OCI-LY7 (cell line): Measurements from ENCODE around the gene SALL1.

ENCODE experiments used
- EZH2phosphoT487 ChIP-seq: fragments of 200-600 bp; sonication (generic); IDR thresholded peaks from 2 replicates; pipeline ENCODE4 v1.6.1; 2018; ENCODE audit warnings: low read depth, borderline replicate concordance, mild to moderate bottlenecking, mixed run types, antibody characterized with exemption, low read length, moderate library complexity, mixed read lengths
- TF ChIP-seq, protein P1 (sequence below): fragments of 200-600 bp; sonication (generic); conservative IDR thresholded peaks from 2 replicates; pipeline ENCODE4 v1.5.1; 2014; ENCODE audit warnings: mild to moderate bottlenecking, antibody characterized with exemption, low read length, moderate library complexity, mixed read lengths

DNA sequence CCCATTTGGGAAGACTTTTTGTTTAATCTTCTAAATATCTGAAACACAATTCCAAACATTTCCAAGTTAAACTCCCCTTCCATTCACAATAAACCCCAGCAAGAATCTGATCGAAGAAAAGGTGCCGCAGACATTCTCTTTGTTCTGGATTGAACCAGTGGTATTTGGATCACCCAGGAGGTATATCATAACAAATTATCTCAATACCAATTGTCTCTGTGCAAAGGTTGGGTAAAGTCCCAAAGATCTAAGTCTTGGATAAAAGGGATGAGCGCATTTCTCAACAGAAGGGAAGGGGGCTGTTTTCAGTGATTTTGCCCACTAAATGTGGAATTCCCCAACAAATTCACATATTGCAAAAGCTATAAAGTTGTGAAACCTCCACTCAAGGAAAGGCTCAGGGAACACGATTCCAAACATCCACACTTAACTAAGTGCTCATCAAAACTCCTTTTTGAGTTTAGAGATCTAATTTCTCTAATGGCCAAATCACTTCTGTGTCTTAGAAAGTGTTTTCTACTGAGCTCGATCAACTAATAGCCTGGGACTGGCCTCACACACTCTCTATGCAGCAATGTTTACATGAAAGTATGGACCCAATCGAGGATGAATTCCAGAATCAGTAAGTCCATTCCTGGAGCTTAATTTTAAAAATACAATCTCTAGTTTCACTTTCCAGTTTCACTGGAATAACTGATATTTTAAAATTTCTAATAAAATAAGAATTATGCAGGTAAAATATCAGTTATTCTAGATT, 30.9 kb downstream of the SALL1 start:
- TF ChIP-seq, protein P1, sequence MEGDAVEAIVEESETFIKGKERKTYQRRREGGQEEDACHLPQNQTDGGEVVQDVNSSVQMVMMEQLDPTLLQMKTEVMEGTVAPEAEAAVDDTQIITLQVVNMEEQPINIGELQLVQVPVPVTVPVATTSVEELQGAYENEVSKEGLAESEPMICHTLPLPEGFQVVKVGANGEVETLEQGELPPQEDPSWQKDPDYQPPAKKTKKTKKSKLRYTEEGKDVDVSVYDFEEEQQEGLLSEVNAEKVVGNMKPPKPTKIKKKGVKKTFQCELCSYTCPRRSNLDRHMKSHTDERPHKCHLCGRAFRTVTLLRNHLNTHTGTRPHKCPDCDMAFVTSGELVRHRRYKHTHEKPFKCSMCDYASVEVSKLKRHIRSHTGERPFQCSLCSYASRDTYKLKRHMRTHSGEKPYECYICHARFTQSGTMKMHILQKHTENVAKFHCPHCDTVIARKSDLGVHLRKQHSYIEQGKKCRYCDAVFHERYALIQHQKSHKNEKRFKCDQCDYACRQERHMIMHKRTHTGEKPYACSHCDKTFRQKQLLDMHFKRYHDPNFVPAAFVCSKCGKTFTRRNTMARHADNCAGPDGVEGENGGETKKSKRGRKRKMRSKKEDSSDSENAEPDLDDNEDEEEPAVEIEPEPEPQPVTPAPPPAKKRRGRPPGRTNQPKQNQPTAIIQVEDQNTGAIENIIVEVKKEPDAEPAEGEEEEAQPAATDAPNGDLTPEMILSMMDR, result no peak
- TF ChIP-seq EZH2phosphoT487, result no peak
